ENCODE data around the gene WNT7B. TPM values are rescaled to one million over a fixed set of nuclear protein-coding genes. Genes with fewer than 3 reads are reported as not detected.

WNT7B gene
- total and polyA plus RNA-seq, 10 of the 15 experiments (the other 5 are each of a cell fraction or from before 2014, with no cell fraction given) = 0.12 TPM; not detected in 9

GRCh38 chr22:45922256-45922655 is 54.7 kb downstream of the WNT7B start:
- no peaks in the 10 kb centered on the region for H3K4me1 ChIP-seq (ENCODE audit: control insufficient read depth, insufficient read depth, low read length)
- intact Hi-C loops (cut with micrococcal nuclease; ENCODE audit: unreplicated experiment) (no loop called here), in situ Hi-C loops (cut with MboI) (no loop called here)
- TF ChIP-seq JUND (IDR thresholded peaks at IDR 0.05; ENCODE audit: low read depth, low read length) (no peak), EED (IDR thresholded peaks at IDR 0.05; ENCODE audit: low read depth) (no peak), ZNF217 (IDR thresholded peaks at IDR 0.05) (no peak), KDM1A (IDR thresholded peaks at IDR 0.05; ENCODE audit: borderline replicate concordance) (no peak), BMI1 (IDR thresholded peaks at IDR 0.05; ENCODE audit: borderline replicate concordance) (no peak), MXI1 (IDR thresholded peaks at IDR 0.05; ENCODE audit: low read depth, low read length) (no peak), POLR2A (IDR thresholded peaks at IDR 0.05; ENCODE audit: low read depth, low read length) (no peak), ZNF622 (IDR thresholded peaks at IDR 0.05) (no peak), MTA2 (IDR thresholded peaks at IDR 0.05; ENCODE audit: low read depth) (no peak), SMAD5 (IDR thresholded peaks at IDR 0.05; ENCODE audit: low read depth) (no peak), POLR2AphosphoS5 (IDR thresholded peaks at IDR 0.05; ENCODE audit: low read length) (no peak), FOXM1 (IDR thresholded peaks at IDR 0.05; ENCODE audit: low read depth, low read length) (no peak), STAT1 (conservative IDR thresholded peaks at IDR 0.05) (no peak), TAF1 (IDR thresholded peaks at IDR 0.05; ENCODE audit: borderline replicate concordance, low read depth, low read length) (no peak)
- TF ChIP-seq, protein P1, sequence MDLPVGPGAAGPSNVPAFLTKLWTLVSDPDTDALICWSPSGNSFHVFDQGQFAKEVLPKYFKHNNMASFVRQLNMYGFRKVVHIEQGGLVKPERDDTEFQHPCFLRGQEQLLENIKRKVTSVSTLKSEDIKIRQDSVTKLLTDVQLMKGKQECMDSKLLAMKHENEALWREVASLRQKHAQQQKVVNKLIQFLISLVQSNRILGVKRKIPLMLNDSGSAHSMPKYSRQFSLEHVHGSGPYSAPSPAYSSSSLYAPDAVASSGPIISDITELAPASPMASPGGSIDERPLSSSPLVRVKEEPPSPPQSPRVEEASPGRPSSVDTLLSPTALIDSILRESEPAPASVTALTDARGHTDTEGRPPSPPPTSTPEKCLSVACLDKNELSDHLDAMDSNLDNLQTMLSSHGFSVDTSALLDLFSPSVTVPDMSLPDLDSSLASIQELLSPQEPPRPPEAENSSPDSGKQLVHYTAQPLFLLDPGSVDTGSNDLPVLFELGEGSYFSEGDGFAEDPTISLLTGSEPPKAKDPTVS (IDR thresholded peaks at IDR 0.05; ENCODE audit: low read depth, low read length) = no peak
- no peaks in the 10 kb centered on the region for H3K79me2 ChIP-seq (ENCODE audit: control insufficient read depth, insufficient read depth, low read length)
- BruUV-seq (replicated peaks) = no TSS peak
- DNase-seq (ENCODE audit: low read depth, low spot score) = no peak
- H3K27ac ChIP-seq (ENCODE audit: control insufficient read depth, insufficient read depth) = no peak overlapping the region
- no peak overlapping the region for H3K4me2 ChIP-seq (ENCODE audit: control insufficient read depth, insufficient read depth)
- ChIA-PET RAD21 (ENCODE audit: unreplicated experiment) (no interaction called here), SMC1A (ENCODE audit: uncharacterized antibody, unreplicated experiment) (no interaction called here), CTCF (no interaction called here), POLR2A (interaction anchor here (0.6 kb wide), 1 partner anchor 25 kb away, joined by 3 read pairs; no protein-coding TSS in a partner anchor)
- no peaks in the 10 kb centered on the region for H3K36me3 ChIP-seq (ENCODE audit: control insufficient read depth in 2 of 2, insufficient read depth in 2 of 2, low read length in 1 of 2)
- H2AFZ ChIP-seq (ENCODE audit: control insufficient read depth, low read depth, low read length) = no peak overlapping the region
- FAIRE-seq = no peak
- no peaks in the 10 kb centered on the region; a peak in 2 of 4 replicates for H3K27me3 ChIP-seq (replicated peaks in 1 of 2; ENCODE audit: control insufficient read depth in 2 of 2, insufficient read depth in 2 of 2, low read length in 1 of 2)
- WGBS (ENCODE audit: insufficient coverage, insufficient replicate concordance, low lambda C conversion rate, missing lambda C conversion rate) = 67% methylated on average over 15 of the region's 15 CpGs
- H3K9me3 ChIP-seq (replicated peaks; ENCODE audit: control insufficient read depth, insufficient read depth, low read length) = no peaks in the 10 kb centered on the region
- no peaks in the 10 kb centered on the region for H4K20me1 ChIP-seq (ENCODE audit: control insufficient read depth, insufficient read depth)
- no peak overlapping the region for H3K4me3 ChIP-seq
- ATAC-seq = no peak
- no peak overlapping the region for H3K9ac ChIP-seq (ENCODE audit: control insufficient read depth, insufficient read depth, low read length)
